ENCODE data around the gene SLC10A1.
"Not testable (repeated sequence)": the region's sequence is repeated elsewhere in the genome, so short reads cannot be mapped to it uniquely, and the experiment has no call there.

Gene SLC10A1

DNA sequence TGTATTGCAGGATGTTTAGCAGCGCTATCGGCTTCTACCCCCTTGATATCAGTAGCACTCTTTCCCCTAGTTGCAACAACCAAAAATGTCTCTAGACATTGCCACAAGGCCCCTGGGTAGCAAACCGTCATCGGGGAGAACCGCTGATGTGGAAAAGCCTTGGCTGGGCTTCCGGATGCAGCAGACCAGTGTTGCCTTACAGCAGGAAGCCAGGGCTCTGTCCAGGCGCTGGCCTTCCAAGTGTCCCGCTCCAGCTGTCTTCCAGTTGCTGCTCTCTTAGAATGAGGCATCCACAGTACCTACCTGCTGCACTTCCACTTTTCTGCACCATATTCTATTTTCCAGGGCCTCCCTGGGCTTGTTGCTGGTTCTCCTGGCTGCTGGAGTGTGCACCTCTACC is 22.6 kb upstream of the SLC10A1 start:
- DNase-seq (ENCODE audit: low read depth) = no peak
- no peak overlapping the region for H3K4me3 ChIP-seq (ENCODE audit: low read depth, low read length)
- TF ChIP-seq, protein P1, sequence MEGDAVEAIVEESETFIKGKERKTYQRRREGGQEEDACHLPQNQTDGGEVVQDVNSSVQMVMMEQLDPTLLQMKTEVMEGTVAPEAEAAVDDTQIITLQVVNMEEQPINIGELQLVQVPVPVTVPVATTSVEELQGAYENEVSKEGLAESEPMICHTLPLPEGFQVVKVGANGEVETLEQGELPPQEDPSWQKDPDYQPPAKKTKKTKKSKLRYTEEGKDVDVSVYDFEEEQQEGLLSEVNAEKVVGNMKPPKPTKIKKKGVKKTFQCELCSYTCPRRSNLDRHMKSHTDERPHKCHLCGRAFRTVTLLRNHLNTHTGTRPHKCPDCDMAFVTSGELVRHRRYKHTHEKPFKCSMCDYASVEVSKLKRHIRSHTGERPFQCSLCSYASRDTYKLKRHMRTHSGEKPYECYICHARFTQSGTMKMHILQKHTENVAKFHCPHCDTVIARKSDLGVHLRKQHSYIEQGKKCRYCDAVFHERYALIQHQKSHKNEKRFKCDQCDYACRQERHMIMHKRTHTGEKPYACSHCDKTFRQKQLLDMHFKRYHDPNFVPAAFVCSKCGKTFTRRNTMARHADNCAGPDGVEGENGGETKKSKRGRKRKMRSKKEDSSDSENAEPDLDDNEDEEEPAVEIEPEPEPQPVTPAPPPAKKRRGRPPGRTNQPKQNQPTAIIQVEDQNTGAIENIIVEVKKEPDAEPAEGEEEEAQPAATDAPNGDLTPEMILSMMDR (IDR thresholded peaks at IDR 0.05; ENCODE audit: insufficient read depth, low read depth, low read length, missing control alignments) = no peak

DNA sequence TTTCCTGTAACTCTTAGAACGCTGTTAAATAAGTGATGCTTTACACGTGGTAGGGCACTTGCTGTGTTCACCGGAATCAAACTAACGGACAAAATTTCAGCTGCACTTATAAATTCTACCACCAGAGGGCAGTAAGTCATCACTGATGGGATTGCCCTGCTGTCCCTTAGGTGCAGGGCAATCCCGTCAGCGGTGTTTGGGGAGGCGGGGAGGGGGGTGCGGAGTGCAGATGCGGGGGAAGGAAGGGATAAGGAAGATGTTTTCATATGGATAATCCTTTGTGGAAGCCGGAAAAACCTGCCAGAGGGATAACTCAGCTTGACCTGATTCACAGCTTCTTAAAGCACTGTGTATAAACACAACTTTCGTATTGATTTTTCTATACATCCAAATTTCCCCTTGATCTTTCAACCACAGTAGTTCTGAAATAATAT is 21.7 kb upstream of the SLC10A1 start:
- TF ChIP-seq, protein P1 (IDR thresholded peaks at IDR 0.05; ENCODE audit: insufficient read depth, low read depth, low read length, missing control alignments) = peak; percentile 74
- no peak overlapping the region for H3K4me3 ChIP-seq (ENCODE audit: low read depth, low read length)
- DNase-seq (ENCODE audit: low read depth) = peak; percentile 76

DNA sequence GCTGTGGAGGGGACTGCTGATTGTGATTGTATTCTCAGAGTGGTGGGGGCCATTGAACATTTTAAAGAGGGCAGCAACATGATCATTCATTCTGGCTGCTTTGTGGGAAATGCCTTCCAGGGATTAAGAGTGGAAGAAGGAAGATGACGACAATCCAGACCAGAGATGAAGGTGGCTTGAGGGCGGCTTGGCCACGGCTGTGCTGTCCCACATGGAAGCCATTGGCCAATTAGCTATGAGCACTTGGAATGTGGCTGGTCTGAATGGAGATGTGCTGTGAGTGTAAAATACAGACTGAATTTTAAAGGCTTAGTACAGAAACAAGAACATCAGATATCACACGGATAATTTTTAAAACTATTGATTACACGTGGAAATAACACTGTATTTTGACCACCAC is 19.2 kb upstream of the SLC10A1 start:
- DNase-seq (ENCODE audit: low read depth) = no peak
- no peak overlapping the region for H3K4me3 ChIP-seq (ENCODE audit: low read depth, low read length)
- TF ChIP-seq, protein P1 (IDR thresholded peaks at IDR 0.05; ENCODE audit: insufficient read depth, low read depth, low read length, missing control alignments) = no peak

DNA sequence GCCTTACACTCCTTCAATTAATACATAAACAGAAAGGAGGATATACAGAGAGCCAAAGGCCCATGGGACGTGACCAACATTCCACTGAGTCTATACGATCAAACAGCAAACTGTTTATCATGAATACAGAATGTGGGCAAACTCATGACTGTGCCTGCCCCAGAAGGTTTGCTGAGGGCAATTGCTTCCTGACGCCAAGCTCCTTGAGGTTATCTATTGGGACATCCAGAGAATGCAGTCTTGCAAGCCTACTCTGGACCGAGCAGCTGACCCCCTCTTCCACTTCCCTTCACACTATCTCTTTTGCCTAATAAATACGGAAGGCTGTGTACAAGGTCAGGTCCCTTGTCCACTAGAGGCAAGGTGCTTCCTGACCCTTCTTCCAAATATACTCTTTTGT is 18.5 kb upstream of the SLC10A1 start:
- TF ChIP-seq, protein P1 (IDR thresholded peaks at IDR 0.05; ENCODE audit: insufficient read depth, low read depth, low read length, missing control alignments) = no peak
- no peak overlapping the region for H3K4me3 ChIP-seq (ENCODE audit: low read depth, low read length)

DNA sequence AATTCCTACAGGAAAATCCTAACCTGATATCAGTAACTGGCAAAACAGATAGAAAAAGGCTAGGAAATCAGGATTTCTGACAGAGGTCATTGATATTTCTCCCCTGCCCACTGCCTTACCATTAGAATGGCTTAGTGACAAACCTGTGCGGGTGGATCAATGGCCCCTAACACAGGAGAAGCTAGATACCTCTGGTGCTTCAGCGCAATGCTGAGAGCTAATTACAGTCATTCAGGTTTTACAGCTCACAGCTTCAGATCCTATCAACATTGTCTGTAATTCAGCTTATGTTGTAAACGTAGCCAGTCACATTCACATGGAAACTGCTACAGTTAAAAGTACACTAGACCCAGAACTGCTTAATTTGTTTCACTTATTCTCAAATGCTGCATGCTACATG is 17.4 kb upstream of the SLC10A1 start:
- TF ChIP-seq, protein P1 (IDR thresholded peaks at IDR 0.05; ENCODE audit: insufficient read depth, low read depth, low read length, missing control alignments) = no peak
- no peak for DNase-seq (ENCODE audit: low read depth)
- no peak overlapping the region for H3K4me3 ChIP-seq (ENCODE audit: low read depth, low read length)

More for the DNA sequence above, 18.5 kb upstream of the SLC10A1 start:
- no peak for DNase-seq (ENCODE audit: low read depth)

DNA sequence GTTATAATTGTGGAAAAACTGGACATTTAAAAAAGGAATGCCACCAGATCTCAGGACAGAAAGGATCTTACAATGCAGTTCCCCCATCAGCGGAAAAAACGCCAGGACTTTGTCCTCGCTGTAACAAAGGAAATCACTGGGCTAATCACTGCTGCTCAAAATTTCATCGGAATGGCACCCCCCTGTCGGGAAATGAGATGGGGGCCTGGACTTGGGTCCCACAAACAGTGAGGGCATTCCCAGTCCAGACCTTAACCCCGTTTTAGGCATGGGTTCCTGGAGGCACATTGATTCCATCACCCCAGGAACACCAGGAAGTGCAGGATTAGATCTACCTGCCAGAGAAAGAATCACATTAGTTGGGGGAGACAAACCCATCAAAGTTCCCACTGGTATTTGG is 16.3 kb upstream of the SLC10A1 start:
- not testable (repeated sequence) for H3K4me3 ChIP-seq (ENCODE audit: low read depth, low read length); DNase-seq (ENCODE audit: low read depth)

DNA sequence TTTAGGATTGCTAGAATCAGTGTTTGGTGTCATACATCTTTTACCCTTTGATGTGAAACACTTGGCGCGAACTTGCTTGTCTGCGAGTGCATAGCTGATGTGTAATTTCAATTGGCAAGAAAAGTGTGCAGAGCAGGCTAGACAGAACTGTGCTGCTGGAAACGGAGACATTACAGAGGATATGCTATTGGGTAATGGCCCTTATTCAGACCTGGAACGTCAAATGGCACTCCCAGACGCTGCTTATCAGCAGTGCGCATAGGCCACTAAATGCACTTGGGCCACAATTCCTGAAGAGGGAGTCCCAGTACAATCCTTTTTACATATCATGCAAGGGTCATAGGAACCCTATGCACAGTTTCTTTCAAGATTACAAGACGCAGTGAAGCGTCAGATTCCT is 15.7 kb upstream of the SLC10A1 start:
- no peak for DNase-seq (ENCODE audit: low read depth)
- H3K4me3 ChIP-seq (ENCODE audit: low read depth, low read length) = no peak overlapping the region
- TF ChIP-seq, protein P1 (IDR thresholded peaks at IDR 0.05; ENCODE audit: insufficient read depth, low read depth, low read length, missing control alignments) = no peak
